PFSK-1 (cell line): Measurements from ENCODE around the gene ATAD2B.

Experiments used
- POLR2AphosphoS5 ChIP-seq: IDR thresholded peaks from 2 replicates; pipeline ENCODE4 v1.6.1; 2012; ENCODE audit warnings: low read depth, mild to moderate bottlenecking, control low read depth, low read length, moderate library complexity
- TAF1 ChIP-seq: IDR thresholded peaks from 2 replicates; pipeline ENCODE4 v1.6.1; 2012; ENCODE audit warnings: low read length, control low read depth, borderline replicate concordance; ENCODE audit not compliant: insufficient read depth
- TF ChIP-seq, protein P1 (sequence below), 2 experiments: IDR thresholded peaks; 2 replicates each; pipeline versions ENCODE4 v1.6.1 to v1.8.0; 2011 to 2012; ENCODE audit warnings: low read depth in 2 of 2, low read length in 2 of 2, control low read depth in 1 of 2, inconsistent platforms in 1 of 2, mild to moderate bottlenecking in 1 of 2, moderate library complexity in 1 of 2; ENCODE audit not compliant: insufficient read depth in 1 of 2

DNA sequence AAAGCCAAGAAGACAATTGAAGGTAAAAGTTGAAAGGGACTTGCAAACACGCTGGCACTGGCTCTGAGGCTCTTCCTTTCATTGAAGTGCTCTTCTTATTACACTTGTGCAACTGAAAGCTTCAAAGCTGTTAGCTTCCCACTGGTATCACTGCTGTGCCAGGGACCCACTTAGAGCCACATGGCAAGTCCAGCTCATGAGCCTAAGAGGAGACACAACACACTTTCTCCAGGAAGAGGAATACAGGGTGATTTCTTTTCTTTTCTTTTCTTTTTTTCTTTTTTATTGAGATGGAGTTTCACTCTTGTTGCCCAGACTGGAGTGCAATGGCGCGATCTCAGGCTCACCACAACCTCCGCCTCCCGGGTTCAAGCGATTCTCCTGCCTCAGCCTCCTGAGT lies 218.2 kb downstream of the ATAD2B start:
- TF ChIP-seq, protein P1, sequence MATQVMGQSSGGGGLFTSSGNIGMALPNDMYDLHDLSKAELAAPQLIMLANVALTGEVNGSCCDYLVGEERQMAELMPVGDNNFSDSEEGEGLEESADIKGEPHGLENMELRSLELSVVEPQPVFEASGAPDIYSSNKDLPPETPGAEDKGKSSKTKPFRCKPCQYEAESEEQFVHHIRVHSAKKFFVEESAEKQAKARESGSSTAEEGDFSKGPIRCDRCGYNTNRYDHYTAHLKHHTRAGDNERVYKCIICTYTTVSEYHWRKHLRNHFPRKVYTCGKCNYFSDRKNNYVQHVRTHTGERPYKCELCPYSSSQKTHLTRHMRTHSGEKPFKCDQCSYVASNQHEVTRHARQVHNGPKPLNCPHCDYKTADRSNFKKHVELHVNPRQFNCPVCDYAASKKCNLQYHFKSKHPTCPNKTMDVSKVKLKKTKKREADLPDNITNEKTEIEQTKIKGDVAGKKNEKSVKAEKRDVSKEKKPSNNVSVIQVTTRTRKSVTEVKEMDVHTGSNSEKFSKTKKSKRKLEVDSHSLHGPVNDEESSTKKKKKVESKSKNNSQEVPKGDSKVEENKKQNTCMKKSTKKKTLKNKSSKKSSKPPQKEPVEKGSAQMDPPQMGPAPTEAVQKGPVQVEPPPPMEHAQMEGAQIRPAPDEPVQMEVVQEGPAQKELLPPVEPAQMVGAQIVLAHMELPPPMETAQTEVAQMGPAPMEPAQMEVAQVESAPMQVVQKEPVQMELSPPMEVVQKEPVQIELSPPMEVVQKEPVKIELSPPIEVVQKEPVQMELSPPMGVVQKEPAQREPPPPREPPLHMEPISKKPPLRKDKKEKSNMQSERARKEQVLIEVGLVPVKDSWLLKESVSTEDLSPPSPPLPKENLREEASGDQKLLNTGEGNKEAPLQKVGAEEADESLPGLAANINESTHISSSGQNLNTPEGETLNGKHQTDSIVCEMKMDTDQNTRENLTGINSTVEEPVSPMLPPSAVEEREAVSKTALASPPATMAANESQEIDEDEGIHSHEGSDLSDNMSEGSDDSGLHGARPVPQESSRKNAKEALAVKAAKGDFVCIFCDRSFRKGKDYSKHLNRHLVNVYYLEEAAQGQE (IDR thresholded peaks at IDR 0.05; ENCODE audit: insufficient read depth in 1 of 2, low read depth in 2 of 2, low read length in 2 of 2) = no peak
- TF ChIP-seq TAF1 (no peak), POLR2AphosphoS5 (no peak)
